T-helper 1 cell (primary cell): ENCODE measurements around the gene EXOC3.

Source experiments
- DNase-seq, 5 donors: peaks; one replicate each; pipeline ENCODE4 v3.0.0-alpha.2; 2012 to 2020

The EXOC3 gene

DNA sequence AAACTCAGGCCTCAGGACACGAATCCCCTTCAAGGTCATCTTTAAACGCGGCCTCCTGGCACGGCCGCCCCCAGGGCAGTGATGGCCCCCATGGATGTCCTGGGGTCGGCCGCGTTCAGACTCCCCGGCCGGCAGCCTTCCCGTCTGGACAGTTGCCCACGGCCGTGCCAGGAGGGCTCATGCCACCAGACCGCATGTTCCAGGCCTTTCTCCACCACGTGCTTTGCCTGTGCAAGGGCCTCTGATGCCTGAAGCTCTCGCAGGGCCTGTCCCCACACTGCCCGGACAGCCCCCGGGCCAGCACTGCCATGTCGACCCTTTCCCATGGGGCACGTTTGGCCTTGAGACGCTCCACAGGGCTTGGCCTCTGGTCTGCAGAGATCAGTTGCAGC lies 46.7 kb downstream of the EXOC3 start:
- no peak for DNase-seq

DNA sequence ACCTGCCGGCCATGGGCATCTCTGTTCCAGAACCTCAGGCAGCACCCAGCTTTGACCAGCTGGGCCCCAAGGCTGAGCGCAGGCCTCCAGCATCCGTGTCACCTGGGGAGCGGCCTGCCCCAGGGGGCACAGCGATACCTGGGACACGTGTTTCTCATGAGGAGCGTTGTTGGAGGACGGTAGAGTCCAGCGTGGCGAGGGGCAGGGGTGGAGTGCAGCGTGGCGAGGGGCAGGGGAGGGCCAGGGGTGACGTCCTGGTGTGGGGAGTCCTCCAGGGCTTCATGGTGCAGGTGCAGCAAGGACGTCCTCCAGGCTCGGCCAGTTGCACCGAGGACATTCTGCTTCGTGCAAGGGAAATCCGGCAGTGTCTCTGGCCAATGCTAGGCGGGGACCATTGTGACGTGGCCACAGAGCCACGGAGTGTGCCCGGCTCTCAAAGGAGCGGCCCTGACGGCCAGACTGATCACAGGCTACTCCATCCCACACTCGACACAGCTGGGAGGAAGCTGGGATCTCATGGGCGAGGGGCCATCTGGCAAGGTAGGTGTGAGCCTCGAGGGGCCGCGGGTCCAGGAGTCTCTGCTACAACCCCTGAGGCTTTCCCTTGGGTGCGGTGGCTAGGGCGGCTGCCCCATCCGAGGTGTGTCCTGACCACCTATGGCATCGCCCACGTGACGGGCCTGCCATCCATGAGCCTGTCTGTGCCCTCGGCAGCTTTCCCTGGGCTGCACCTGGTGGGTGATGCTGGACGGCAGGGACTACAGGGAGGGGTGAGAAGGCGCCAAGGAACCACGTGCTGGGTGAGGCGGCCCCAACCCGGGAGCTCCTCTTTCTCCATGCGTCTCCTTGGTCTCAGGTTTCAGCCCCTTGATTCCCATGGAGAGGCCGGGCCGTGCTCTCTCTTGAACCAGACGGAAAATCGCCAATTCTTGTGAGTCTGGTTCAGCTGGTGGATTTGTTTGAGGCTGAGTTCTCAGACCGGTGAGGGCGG lies 47.4 kb downstream of the EXOC3 start:
- DNase-seq: no peak

DNA sequence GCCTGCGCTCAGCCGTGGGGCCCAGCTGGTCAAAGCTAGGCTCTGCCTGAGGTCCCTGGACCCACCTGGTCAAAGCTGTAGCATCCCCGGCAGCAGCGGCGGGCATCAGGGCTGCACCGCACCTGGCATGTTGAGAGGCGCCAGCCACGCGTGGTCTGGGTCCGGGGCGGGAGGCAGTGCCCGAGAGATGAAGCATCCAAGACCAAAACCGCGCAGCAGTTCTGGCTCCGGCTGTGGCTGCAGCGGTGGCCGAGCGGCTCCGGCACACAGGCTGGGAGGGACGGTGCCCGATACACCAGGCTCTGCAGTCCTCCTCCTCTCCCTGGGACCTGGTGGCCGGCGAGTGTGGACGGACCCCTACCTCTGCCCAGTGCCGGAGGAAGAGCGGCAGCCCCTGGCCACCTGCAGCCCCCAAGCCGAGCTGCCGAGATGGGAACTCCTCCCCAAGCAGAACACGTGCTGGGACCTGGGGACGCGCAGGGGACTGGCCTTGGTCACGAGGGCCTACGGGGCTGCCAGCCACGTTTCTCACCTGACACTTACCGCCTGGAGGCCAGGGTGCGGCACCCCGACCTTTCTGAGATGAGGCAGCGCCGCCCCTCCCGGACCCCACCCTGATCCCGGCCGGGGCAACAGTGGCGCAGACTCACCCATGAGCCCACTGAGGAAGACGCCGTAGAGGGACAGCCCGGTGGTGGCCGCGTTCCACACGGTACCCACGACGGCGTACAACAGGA lies 48.3 kb downstream of the EXOC3 start:
- DNase-seq: no peak

DNA sequence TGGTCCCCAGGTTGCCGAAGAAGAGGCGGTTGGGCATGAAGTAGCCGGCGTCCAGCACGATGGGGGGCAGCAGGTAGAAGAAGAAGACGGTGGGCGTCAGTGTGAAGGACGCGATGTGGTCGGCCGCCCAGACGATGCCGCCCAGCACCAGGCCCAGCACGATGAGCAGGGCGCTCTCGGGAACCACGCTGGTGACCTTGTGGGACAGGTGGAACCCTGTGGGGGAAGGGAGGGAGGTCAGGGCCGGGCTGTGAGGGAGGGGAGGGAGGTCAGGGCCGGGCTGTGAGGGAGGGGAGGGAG lies 48.8 kb downstream of the EXOC3 start:
- DNase-seq: no peak

DNA sequence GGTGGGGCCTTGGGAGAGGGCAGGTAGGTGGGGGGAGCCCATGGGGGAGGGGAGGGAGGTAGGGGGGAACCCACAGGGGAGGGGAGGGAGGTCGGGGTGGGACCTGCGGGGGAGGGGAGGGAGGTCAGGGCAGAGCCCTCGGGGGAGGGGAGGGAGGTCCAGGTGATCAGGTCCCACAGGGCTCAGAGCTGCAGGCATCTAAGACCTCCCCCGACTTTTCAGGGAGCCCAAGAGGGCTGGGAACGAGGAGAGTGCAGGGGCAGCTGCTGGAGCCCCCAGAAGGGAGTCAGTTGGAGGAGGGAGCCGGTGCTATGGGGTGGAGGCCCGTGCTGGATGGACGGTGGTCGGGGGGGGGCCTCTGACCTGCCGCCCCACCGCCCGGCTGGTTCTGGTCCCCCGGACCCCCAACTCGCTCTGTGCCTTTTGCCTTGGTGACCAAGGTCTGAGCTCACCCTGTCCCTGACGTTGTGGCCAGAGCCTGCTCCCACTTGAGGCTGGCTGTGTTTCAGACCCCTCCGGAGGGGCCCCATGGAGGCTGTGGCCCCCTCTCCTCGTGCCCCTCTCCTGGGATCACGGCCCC lies 49.4 kb downstream of the EXOC3 start:
- DNase-seq: no peak

DNA sequence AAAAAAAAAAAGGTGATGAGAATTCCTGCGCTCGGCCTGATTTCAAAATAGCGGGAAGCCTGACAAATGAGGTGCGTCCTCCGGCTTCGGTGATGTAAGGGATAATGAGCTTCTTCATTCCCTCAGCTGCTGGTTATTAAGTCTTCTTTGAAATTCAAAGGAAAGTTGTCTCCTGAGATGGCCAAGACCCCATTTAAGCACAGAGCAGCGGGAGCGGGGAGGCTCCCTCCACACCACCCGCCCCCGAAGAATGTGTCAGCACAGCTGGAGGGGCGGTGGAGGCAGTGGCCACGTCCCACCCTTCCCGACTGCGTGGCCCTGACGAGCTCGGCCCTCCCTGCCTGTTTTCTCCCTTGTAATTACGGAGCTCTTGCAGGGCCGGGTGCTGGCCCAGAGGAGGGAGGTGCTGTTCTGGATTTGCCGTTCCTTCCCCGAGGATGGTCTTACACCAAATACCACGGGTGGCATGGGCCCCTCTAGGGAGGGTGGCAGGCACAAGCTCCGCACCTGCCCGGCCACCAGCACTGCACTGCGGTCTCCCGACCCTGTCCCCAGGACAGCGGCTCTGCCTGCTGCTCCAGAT lies 50.2 kb downstream of the EXOC3 start:
- DNase-seq: no peak

DNA sequence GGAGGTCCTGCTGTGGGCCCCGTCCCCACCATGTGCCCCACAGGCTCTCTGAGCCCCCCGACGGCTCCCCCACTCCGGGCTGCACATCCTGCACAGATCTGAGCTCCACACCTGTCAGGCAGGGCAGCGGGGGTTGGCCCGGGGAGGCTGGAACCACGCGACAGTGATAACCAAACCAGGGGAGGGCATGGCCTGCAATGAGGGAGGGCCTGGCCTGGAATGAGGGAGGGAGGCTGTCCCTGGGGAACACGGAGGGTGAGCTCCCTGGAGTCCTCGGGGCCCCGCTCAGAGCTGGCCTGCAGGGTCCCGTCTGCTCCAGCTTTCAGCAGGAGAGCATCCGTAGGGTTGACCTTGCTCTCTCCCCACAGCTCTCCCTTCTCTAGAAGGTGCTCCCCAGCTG lies 50.8 kb downstream of the EXOC3 start:
- DNase-seq: no peak

DNA sequence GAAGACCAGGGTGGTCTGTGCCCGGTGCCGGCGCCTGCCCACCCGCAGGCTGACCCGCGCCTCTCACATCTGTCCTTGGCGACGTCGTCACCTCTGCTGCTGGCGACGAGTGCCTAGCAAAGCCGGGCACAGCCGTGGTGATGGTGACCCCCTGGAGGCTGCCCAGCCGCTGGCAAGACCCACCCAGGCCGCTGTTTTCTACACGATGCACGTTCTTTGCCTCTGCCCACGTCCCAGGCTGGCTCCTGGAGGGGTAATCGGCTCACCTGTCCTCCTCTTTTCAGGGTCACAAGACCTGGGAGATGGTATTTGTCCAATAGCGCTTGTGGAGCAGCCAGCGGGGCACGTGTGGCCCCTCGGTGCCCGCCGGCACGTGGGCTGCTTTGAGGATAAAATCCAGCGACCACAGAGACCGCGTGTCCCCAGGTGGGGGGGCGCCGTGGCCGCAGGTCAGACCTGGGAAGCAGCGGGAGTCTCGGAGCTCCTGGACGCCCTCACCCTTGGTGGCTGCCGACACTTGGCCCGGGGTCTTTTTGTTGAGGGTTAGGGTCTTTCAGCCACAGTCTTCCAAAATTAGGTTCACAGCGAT lies 51.8 kb downstream of the EXOC3 start:
- no peak for DNase-seq

DNA sequence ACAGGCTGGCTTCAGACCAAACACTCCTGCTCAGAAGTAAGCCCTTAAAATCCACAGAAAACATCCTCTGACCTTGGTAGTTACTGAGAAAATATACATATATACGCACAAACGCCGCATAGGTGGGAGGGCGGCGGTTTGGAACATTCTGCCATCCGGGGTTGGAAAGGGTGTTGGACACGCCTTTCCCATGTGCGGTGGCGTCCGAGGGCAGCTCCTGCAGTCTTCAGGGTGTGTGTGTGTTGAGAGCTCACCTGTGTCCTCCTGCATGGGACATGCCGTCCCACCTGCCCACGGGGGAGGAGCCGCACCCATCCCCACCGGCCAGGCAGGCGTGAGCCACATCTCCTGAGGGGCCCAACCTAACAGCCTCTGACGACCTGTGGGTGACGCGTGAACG lies 53.1 kb downstream of the EXOC3 start:
- DNase-seq: no peak

DNA sequence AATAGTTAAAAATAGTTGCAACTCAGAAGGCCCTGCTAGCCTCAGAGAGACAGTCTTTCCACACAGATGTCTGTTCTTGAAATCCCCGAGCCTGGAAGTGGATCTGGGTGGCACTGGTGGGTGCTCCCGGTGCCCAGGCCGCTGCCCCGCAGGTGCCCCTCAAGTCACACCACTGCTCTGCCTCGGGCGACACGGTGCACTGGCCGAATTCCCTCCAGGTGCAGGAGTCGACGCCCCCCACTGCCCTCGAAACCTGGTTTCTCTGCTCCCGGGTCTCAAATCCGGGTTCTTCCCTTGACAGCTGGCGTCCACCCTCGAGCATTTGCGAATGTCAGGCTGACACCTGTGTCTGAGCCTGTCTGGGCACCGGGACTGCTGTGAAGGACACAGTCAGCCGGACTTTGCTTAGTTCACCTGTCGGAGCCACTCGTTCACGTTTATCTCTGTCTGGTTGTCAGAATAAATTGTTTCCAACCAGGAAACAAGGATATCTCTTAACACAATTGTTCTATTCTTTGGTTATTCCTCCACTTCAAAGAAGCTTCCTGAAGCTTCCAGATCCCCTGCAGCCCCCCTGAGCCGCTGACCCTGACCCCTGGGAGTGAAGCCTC lies 54.2 kb downstream of the EXOC3 start:
- no peak for DNase-seq

DNA sequence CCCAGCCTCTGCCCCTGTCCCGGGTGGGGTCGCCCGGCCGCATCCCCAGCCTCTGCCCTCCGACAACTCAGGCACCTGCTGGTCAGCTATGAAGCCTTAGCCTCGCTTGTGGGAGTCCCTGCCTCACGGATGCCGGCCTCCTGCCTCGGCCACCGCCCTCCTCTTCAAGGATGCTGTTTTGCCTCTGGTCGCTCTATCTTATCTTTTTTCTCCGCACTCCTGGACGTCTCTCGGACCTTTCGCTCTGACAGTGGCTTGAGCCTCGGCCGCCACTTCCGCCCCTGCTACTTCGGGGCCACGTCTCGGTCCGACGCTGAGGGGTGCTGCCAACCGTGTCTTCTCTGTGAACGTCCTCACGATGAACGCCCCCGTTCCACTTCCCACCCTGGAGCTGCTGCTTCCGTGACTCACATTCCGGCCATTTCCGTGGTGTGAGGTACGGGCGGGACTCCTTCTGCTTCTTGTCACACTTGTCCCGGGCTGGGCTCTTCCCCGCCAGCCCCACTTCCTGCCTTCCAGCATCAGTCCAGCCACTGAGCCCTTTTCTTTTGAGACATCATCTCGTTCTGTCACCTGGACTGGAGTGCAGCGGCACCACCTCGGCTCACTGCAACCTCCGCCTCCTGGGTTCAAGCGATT lies 55.0 kb downstream of the EXOC3 start:
- DNase-seq: no peak

DNA sequence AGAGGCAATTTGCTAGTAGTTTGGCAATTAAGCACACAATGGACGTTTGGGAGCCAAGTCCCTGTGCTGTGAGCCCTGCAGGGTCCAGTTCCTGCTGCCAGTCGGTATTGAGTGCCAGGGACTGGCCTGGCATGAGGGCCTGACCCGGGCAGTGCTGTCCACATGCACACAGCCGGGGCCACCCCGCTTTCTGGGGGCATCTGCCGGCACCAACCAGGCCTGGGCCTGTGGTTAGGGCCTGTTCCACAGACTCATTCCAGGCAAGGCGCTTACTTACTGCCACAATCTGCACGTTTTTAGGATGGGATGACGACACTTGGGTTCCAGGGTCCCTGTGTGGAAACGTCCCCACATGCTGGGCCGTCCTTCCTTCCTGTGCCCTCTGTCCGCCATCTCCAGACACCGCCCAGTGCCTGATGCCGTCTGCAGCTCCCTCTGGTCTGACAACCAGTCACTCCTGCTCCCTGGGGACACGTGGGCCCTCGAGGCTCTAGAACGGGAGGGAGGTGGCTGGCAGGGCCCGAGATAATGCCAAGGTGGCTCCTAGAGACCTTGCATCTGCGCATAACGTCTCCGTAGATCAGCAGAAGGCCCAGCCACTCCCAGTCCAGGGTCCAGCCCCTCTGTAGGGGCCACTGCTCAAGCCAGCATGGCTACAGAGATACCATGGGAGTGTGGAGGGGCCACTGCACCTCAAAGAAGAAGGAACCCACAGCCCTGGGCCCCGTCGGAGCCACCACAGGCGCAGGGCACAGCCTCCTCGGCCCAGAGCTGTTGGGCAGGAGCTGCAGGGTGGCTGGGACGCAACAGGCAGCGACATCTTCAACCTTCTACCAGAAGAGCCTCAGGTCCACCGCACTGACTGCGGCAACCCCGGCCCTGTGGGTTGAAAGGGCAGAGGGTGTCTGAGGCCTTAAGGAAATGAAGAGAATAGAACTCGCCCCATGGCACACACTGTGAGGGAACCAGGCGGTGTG lies 56.5 kb downstream of the EXOC3 start:
- no peak for DNase-seq

DNA sequence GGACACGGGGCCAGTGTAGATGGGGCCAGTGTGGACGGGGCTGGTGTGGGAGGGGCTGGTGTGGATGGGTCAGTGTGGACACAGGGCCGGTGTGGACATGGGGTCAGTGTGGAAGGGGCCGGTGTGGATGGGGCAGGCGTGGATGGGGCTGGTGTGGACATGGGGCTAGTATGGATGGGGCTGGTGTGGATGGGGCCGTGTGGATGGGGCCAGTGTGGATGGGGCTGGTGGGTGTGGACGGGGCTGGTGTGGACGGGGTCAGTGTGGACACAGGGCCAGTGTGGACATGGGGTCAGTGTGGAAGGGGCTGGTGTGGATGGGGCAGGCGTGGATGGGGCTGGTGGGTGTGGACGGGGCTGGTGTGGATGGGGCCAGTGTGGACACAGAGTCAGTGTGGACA lies 57.5 kb downstream of the EXOC3 start:
- DNase-seq: no peak

DNA sequence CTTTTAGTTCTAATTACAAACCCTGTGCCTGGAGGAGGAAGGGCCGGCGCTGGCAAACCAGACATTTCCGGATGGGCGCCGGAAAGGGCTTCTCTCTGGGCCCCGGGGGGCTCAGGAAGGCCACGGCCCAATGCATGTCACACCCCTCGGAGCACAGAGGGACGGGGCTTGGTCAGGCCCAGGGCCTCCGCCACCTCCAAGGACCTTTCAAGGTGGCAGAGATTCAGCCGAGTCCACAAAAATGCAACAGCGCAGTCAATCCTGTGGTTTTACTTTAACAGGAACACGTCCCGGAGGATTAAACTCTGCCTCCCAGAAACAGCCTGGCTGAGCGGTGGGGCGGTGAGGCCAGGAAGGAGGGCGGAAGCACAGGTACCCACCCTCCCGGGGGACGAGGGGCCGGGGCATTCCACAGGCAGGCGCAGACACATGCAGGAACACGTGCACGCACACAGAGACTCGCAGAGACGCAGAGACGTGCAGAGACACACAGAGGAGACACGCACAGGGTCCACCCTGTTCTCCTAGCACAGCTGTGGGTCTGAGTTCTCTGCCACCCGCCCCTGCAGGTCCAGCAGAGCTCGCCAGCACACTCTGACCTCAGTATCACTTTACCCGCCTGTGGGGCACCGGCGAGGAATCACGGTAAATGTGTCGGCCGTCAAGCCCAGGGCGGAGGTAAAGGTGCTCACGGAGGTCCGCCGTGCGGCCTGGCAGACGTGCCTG lies 58.3 kb downstream of the EXOC3 start:
- no peak for DNase-seq

DNA sequence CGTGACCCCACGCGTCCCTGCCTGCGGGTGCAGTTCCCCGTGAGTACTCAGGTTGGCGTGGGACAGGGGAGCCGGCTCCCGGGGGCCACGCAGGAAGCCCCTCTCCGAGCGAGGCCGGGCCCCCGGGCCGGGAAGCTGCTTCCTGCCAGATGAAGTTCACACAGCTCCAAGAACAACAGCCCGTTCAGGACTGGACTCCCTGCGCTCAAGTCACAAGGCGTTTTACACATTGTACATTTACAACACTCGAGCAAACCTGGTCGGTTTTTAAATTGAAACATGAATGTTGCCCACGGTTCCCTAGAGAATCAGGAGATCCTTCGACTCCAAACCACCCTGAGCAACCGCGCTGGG lies 58.8 kb downstream of the EXOC3 start:
- DNase-seq: no peak

DNA sequence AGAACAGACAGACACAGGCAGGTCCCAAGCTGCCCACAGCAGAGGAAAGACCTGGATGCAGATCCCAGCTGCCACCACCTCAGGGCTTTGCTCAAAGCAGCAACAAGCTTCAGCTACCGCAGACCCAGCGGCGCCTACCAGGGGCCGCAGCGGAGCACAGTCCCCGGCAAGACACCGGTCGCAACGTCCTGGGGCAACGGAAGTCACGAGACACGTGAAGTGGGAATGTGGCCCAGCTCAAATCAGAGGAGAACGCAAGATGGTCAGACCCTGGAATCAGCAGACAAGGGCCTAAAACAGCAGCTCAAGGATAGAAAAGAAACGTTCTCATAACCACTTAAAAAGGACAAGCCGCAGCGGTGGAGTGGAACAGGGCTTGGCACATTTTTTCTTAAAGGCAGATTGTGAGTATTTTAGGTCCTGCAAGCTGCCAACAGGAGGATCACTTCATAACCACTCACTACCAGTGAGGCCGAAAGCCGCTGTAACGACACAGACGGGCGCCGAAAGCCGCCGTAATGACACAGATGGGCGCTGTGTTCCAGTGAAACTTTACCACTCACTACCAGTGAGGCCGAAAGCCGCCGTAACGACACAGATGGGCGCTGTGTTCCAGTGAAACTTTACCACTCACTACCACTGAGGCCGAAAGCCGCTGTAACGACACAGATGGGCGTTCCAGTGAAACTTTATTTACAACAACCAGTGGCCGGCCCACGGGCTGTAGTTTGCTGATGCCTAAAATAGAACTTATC lies 59.5 kb downstream of the EXOC3 start:
- DNase-seq: no peak

DNA sequence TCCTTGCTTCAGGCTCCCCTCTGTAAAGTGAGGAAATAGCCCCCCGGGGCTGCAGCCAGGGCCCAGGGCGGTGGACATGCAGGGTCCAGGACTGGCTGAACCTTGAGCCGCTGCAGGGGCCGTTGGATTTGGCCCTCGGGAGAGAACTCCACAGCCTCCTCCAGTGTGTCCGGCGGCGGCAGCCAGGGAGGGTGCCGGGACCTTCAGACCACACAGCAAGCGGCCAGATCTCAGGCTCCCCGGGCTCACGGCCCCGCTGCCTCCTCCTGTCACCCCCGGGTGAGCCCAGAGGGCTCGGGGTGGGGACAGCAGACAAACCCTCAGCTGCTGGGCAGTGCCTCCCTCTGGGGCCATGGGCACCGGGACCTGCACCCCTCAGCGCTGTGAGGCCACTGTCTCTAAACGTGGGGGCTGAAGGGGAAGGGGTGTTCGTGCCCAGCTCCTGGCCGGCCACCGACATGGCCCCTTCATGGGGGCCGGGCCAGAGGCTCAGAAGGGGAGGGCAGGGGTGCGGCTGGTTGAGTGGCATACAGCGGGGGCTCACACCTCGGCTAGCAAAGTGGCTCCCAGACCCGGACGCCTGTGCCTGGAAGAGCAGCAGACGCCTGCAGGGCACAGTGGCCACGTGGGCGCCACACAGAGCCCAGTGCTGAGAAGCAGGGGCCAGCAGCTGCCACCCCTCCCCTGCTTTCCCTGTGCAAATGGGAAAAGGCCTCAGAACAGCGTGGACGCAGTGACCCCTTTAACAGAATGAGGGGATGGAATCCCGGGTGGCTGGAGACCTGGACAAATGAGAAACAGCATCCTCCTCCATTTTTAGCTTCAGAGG lies 61.6 kb downstream of the EXOC3 start:
- no peak for DNase-seq

DNA sequence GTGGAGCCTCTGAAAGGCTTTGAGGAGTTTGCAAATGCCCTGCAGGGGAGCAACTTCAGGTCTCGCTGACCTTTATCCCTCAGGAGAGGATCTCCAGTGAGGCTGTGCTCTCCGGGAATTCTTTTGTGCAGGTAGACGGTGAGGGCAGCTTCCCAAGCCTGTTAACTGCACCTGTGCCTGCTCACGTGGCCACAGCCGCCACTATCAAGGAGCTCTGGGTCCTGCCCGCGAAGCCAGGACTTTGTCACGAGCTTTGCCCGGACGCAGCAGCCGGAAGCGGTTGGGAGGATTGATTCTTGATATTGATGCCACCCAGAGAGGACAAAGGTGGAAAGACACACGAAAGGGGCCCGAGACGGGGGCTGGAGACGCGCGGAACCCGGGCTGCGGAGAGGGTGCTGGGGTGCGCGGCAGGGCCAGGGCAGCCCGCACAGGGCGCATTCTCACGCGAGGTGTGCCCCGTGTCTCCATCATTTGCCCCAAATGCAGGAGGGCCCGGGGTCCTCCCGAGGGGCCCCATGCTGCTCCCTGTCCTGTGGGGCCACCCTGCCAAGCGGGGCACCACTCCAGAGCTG lies 63.1 kb downstream of the EXOC3 start:
- no peak for DNase-seq
